ENCODE results near the gene EPHB1.

The EPHB1 gene

DNA sequence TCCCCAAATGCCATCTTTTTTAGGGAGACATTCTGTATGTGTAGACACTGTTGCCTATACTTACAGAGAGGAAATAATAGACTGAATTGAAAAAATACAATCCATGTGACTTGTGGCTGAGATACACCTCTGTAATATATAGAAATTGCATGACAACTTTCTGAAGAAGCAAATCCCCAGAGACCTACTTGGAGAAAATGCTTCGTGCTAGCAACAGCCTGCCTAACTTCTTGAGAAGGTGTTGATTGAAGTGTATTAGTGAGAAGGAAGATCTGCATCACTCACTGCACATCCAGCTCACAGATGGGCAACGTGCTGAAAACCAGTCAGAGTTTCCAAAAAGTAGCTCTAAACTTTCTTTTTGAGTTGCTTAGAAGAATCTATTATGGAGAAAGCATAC, 404.1 kb downstream of the EPHB1 start:
- no peaks in the 10 kb centered on the region for H3K27me3 ChIP-seq (replicated peaks)
- no peak for DNase-seq
- in situ Hi-C loops (cut with HindIII; ENCODE audit: low pct_ligation_motif_present, low sequenced_read_pairs): no loop called here
- H3K4me3 ChIP-seq (ENCODE audit: low read depth, low read length): no peak overlapping the region
- TF ChIP-seq, protein P1, sequence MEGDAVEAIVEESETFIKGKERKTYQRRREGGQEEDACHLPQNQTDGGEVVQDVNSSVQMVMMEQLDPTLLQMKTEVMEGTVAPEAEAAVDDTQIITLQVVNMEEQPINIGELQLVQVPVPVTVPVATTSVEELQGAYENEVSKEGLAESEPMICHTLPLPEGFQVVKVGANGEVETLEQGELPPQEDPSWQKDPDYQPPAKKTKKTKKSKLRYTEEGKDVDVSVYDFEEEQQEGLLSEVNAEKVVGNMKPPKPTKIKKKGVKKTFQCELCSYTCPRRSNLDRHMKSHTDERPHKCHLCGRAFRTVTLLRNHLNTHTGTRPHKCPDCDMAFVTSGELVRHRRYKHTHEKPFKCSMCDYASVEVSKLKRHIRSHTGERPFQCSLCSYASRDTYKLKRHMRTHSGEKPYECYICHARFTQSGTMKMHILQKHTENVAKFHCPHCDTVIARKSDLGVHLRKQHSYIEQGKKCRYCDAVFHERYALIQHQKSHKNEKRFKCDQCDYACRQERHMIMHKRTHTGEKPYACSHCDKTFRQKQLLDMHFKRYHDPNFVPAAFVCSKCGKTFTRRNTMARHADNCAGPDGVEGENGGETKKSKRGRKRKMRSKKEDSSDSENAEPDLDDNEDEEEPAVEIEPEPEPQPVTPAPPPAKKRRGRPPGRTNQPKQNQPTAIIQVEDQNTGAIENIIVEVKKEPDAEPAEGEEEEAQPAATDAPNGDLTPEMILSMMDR (IDR thresholded peaks at IDR 0.05; ENCODE audit: low read depth, low read length, missing control alignments): no peak
- no peaks in the 10 kb centered on the region for H3K36me3 ChIP-seq (replicated peaks)
- H3K27ac ChIP-seq: no peak overlapping the region

DNA sequence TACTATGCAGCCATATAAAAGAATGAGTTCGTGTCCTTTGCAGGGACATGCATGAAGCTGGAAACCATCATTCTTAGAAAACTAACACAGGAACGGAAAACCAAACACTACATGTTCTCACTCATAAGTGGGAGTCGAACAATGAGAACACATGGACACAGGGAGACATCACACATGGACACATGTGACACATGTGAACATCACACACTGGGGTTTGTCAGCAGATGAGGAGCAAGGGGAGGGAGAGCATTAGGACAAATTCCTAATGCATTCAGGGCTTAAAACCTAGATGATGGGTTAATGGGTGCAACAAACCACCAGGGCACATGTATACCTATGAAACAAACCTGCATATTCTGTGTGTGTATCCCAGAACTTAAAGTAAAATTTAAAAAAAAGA, 408.0 kb downstream of the EPHB1 start:
- in situ Hi-C loops (cut with HindIII; ENCODE audit: low pct_ligation_motif_present, low sequenced_read_pairs): no loop called here
- Histone ChIP-seq H3K27ac (no peak overlapping the region), H3K36me3 (replicated peaks) (no peaks in the 10 kb centered on the region), H3K4me3 (ENCODE audit: low read depth, low read length) (no peak overlapping the region), H3K27me3 (replicated peaks) (no peaks in the 10 kb centered on the region)
- TF ChIP-seq, protein P1 (IDR thresholded peaks at IDR 0.05; ENCODE audit: low read depth, low read length, missing control alignments): no peak
- DNase-seq: no peak

DNA sequence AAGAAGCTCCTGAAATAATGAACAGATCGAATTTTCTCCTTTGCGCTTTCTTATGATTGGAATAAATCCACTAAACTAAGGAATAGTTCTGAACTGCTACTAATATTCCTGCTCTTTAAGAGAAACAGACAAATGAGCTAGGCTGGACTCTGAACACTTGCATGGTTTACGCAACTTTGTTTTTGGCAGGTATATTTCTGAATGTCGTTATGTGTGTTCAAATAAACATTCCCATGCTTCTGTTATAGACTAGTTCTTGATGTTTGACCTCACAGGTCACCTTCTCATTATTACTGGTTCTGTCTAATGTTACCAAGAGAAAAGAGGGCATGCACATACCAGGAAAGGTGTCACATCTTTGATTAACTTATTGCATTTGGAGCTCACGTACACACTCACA, 418.2 kb downstream of the EPHB1 start:
- no peaks in the 10 kb centered on the region for H3K36me3 ChIP-seq (replicated peaks)
- H3K4me3 ChIP-seq (ENCODE audit: low read depth, low read length): no peak overlapping the region
- TF ChIP-seq, protein P1 (IDR thresholded peaks at IDR 0.05; ENCODE audit: low read depth, low read length, missing control alignments): no peak
- in situ Hi-C loops (cut with HindIII; ENCODE audit: low pct_ligation_motif_present, low sequenced_read_pairs): no loop called here
- DNase-seq: no peak
- H3K27me3 ChIP-seq (replicated peaks): no peaks in the 10 kb centered on the region
- H3K27ac ChIP-seq: no peak overlapping the region

DNA sequence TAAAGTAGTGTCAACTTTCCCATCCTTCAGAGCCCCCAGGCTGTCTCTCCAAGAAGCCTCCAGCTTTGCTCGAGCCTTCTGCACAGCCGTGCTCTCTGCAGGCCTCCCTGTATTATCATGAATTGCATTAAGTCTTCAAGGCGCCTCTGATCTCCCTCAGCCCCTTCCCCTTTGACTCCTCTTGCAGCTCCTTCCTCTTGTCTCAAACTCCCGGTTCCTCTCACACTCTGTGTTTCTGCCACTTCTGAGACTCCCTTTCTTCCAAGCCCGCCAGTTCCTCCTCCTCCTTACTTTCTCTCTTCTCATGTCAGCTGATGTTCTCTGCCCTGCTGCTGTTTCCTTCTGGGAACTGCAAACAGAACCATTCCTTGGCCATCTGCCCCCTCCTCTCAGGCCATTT, 418.8 kb downstream of the EPHB1 start:
- H3K27me3 ChIP-seq (replicated peaks): no peaks in the 10 kb centered on the region
- no peaks in the 10 kb centered on the region for H3K36me3 ChIP-seq (replicated peaks)
- TF ChIP-seq, protein P1 (IDR thresholded peaks at IDR 0.05; ENCODE audit: low read depth, low read length, missing control alignments): no peak
- no peak for DNase-seq
- in situ Hi-C loops (cut with HindIII; ENCODE audit: low pct_ligation_motif_present, low sequenced_read_pairs): no loop called here
- H3K27ac ChIP-seq: no peak overlapping the region
- H3K4me3 ChIP-seq (ENCODE audit: low read depth, low read length): no peak overlapping the region

DNA sequence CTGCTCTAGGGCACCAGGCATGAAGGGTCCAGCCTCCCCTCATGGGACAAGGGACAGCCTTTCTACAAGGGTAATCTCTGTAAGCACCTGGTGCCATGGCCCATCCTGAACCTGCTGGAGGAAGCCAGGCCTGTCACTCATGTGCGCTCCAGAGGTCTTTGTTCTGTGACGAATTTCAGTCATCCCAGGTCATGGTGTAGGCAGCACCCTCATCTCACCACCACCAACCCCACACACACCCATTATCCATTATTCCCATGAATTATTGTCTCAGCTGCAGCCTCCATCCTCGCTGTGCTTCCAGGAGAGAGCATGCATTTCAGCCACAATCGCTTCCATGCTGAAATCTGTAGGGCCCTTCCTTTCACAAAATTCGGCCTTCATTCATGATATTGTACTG, 419.3 kb downstream of the EPHB1 start:
- DNase-seq: no peak
- TF ChIP-seq, protein P1 (IDR thresholded peaks at IDR 0.05; ENCODE audit: low read depth, low read length, missing control alignments): no peak
- Histone ChIP-seq H3K4me3 (ENCODE audit: low read depth, low read length) (no peak overlapping the region), H3K36me3 (replicated peaks) (no peaks in the 10 kb centered on the region), H3K27me3 (replicated peaks) (no peaks in the 10 kb centered on the region), H3K27ac (no peak overlapping the region)
- in situ Hi-C loops (cut with HindIII; ENCODE audit: low pct_ligation_motif_present, low sequenced_read_pairs): no loop called here

DNA sequence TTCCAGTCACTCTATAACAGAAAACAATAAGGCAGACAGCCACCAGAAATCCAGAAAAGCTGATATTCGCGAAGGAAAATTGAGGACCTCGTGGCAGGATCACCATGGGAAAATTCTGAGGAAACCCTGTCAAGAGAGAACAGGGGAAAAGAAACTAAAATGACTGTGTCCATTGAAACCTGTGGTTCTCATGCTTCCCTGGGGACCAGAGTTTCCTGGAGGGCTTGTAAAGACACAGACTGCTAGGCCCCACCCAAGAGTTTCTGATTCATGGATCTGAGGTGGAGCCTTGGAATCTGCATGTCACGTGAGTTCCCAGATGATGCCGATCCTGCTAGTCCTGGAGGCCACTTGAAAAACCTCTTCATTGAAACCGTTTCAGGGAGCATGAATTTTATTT, 420.5 kb downstream of the EPHB1 start:
- H3K36me3 ChIP-seq (replicated peaks): no peaks in the 10 kb centered on the region
- H3K4me3 ChIP-seq (ENCODE audit: low read depth, low read length): no peak overlapping the region
- in situ Hi-C loops (cut with HindIII; ENCODE audit: low pct_ligation_motif_present, low sequenced_read_pairs): no loop called here
- TF ChIP-seq, protein P1 (IDR thresholded peaks at IDR 0.05; ENCODE audit: low read depth, low read length, missing control alignments): no peak
- no peaks in the 10 kb centered on the region for H3K27me3 ChIP-seq (replicated peaks)
- DNase-seq: no peak
- H3K27ac ChIP-seq: no peak overlapping the region

Data from brain microvascular endothelial cell (primary cell).